Large intestine (tissue), 12 donors: ENCODE data around the gene CECR2. TPM values are rescaled to one million over a fixed set of nuclear protein-coding genes. Genes with fewer than 3 reads are reported as not detected.
A peak's percentile ranks its signal among the peaks of the same experiment; 100 is the strongest.

Source experiments
- DNase-seq, 2 donors: peaks; one replicate each; pipeline versions ENCODE4 v3.0.0 to v3.0.0-alpha.2; 2013
- H3K27ac ChIP-seq: one replicate; pipeline ENCODE4 v1.5.1; 2013; ENCODE audit warnings: low read length
- H3K27me3 ChIP-seq: 2 replicates; pipeline ENCODE4 v1.6.1; 2013; ENCODE audit warnings: low read length; ENCODE audit not compliant: control insufficient read depth, insufficient read depth
- H3K36me3 ChIP-seq: 2 replicates; pipeline ENCODE4 v1.6.1; 2013; ENCODE audit warnings: low read length; ENCODE audit not compliant: control insufficient read depth, insufficient read depth
- H3K4me1 ChIP-seq: one replicate; pipeline ENCODE4 v1.6.1; 2013; ENCODE audit warnings: low read length; ENCODE audit not compliant: control insufficient read depth, insufficient read depth
- H3K4me3 ChIP-seq: one replicate; pipeline ENCODE4 v1.5.1; 2013; ENCODE audit warnings: low read length
- H3K9me3 ChIP-seq: one replicate; pipeline ENCODE4 v1.6.1; 2013; ENCODE audit warnings: mild to moderate bottlenecking, low read depth, low read length, moderate library complexity; ENCODE audit not compliant: control insufficient read depth
- WGBS: methylation state at CpG from one replicate; pipeline ENCODE4 v1.1.5; 2013; ENCODE audit warnings: low lambda C conversion rate; ENCODE audit not compliant: insufficient coverage; 5-methylcytosine and 5-hydroxymethylcytosine counted together
- long read RNA-seq, 11 donors: transcript quantifications; one replicate each; lab custom pipeline, GENCODE V29; 2026
- polyA plus RNA-seq: library from polyadenylated mRNA; unstranded; fragments of 120-200 nt; gene quantifications from one replicate; pipeline ENCODE4 v1.2.1, GENCODE V29; 2013

CECR2 gene
- polyA plus RNA-seq, result 1.7 TPM
- long read RNA-seq, donor 1, result 0 reads
- long read RNA-seq, donor 2, result 0 reads
- long read RNA-seq, donor 3, result 0 reads
- long read RNA-seq, donor 4, result 0 reads
- long read RNA-seq, donor 5, result 0 reads
- long read RNA-seq, donor 6, result 0 reads
- long read RNA-seq, donor 7, result 0 reads
- long read RNA-seq, donor 8, result 0 reads
- long read RNA-seq, donor 9, result 0 reads
- long read RNA-seq, donor 10, result 0 reads
- long read RNA-seq, donor 11, result 0 reads

DNA sequence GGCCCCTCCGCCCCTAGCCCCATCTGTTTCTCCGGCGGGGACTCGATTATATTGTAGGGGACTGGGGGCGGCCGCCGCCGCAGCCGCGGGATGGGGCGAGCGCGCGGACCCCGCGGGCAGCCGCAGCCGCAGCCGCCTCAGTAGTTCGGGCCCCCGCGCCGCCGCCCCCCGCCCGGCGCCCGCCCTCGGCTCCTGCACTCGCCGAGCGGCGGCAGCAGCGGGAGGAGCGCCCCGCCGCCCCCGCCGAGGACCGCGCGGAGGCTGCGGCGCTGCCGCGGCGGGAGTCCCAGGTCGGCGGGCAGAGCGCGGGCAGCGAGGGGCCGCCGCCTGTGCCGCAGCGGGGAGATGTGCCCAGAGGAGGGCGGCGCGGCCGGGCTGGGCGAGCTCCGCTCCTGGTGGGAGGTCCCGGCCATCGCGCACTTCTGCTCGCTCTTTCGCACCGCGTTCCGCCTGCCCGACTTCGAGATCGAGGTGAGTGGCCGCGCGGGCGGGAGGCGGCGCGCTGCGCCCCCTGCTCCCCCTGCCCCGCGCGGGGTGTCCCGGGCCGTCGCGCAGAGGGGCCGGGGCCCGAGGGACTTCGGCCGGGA lies at the start of gene CECR2:
CECR2 (plus strand) TSS at position 22 of the 587 bp plus-strand sequence; CDS start at position 346, 324 bp downstream.
- H3K27ac ChIP-seq, result peak within 1 kb of the TSS; percentile 17
- no peaks in the 10 kb centered on the region for H3K36me3 ChIP-seq
- WGBS, result no CpG with 5 or more reads among the region's 92 CpGs
- DNase-seq, result peak; percentile 9 to 39
- H3K4me1 ChIP-seq, result peaks cover 3% of the 10 kb centered on the region
- H3K27me3 ChIP-seq, result peaks cover 53% of the 10 kb centered on the region
- peak within 1 kb of the TSS; percentile 39 for H3K4me3 ChIP-seq
- no peaks in the 10 kb centered on the region for H3K9me3 ChIP-seq

DNA sequence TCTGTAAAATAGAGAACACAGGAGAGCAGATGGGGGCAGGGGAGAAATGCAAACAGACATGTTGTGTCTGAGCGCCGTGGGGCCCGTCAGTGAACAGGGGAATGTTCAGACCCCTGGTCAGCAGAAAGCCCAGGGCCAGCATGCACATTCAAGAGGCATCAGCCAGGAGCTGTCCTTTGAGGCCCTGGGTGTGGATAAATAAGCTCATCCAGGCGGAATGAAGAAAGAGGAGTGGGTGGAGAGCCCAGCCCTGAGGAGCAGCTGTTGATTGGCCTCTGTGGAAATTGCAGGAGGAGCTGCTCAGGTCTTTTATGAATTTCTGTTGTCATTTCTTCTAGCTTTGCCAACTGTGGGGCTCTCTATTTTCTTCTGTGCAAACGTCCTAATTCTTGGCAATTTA lies 49.7 kb upstream of the CECR2 start:
- H3K27me3 ChIP-seq, result no peaks in the 10 kb centered on the region
- no peaks in the 10 kb centered on the region for H3K9me3 ChIP-seq
- no peak overlapping the region for H3K27ac ChIP-seq
- H3K4me3 ChIP-seq, result no peak overlapping the region
- DNase-seq, result no peak
- no peaks in the 10 kb centered on the region for H3K4me1 ChIP-seq
- WGBS, result 20% methylated on average over 1 of the region's 5 CpGs
- H3K36me3 ChIP-seq, result no peaks in the 10 kb centered on the region

DNA sequence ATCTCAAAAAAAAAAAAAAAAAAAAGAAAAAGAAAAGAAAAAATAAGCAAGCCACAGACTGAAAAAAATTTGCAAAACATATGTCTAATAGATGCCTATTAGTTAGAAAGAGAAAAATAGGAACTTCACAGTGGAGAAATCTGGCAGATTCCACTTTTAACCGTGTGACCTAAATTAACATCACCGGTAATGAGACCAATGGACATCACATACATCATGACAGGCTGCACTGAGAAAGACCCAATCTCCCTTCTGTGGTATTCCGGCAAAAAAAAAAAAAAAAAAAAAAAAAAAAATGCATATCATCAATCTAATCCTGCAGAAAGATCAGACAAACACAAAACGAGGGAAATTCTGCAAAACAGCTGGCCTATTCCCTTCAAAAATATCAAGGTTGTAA lies 46.7 kb upstream of the CECR2 start:
- no peaks in the 10 kb centered on the region for H3K9me3 ChIP-seq
- no peaks in the 10 kb centered on the region for H3K27me3 ChIP-seq
- H3K4me3 ChIP-seq, result no peak overlapping the region
- H3K27ac ChIP-seq, result no peak overlapping the region
- no peaks in the 10 kb centered on the region for H3K4me1 ChIP-seq
- WGBS, result no CpG with 5 or more reads among the region's 4 CpGs
- H3K36me3 ChIP-seq, result no peaks in the 10 kb centered on the region
- DNase-seq, result no peak

DNA sequence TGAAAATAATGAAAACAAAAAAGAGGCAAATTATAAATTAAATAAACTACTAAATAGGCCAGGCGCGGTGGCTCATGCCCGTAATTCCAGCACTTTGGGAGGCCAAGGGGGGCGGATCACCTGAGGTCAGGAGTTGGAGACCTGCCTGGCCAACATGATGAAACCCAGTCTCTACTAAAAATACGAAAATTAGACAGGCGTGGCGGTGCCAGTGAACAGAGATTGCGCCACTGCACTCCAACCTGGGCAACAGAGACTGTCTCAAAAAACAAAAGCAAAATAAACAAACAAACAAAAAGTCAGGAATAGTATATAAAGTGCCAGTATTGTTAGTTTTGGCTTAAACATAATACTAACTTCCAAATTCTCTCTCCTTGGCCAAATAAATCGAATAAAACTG lies 37.6 kb upstream of the CECR2 start:
- Histone ChIP-seq H3K36me3 (no peaks in the 10 kb centered on the region), H3K27ac (no peak overlapping the region), H3K4me1 (no peaks in the 10 kb centered on the region), H3K9me3 (no peaks in the 10 kb centered on the region), H3K27me3 (no peaks in the 10 kb centered on the region), H3K4me3 (no peak overlapping the region)
- no CpG with 5 or more reads among the region's 9 CpGs for WGBS
- no peak for DNase-seq

DNA sequence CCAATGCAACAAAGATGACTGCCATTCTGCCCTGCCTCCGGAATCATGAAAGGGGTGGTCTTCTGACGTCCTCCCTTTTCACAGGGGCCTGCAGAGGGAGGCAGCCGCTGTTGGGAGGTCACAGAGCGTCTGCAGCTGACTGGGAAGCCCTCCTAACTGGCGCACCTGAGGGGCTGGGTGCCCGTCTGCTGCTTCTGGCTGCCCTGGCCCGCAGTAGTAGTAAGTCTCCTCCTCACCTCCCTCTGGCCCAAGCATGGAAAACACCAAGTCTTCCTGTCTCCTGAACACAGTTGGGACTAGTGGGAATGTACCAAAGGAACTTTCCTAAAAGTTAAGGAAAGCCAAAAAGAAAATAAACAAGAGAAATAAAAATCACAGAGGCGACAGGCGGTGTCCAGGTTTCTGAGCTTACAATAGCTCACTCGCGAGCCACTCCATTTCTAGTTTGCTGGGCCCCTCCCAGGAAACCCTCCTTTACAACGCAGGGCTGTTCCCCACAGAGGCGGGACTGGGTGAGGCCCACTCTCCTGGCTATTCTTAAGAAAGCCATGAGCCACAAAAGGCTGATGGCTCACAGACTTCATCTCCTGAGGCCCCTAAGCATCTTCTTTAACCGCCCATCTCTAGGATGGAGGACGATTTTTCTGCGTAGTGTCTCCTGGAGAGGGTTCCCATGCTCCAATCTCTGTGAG lies 37.0 kb upstream of the CECR2 start:
- Histone ChIP-seq H3K27ac (no peak overlapping the region), H3K4me3 (no peak overlapping the region), H3K36me3 (no peaks in the 10 kb centered on the region), H3K27me3 (no peaks in the 10 kb centered on the region), H3K4me1 (no peaks in the 10 kb centered on the region), H3K9me3 (no peaks in the 10 kb centered on the region)
- DNase-seq, result no peak
- WGBS, result no CpG with 5 or more reads among the region's 16 CpGs

DNA sequence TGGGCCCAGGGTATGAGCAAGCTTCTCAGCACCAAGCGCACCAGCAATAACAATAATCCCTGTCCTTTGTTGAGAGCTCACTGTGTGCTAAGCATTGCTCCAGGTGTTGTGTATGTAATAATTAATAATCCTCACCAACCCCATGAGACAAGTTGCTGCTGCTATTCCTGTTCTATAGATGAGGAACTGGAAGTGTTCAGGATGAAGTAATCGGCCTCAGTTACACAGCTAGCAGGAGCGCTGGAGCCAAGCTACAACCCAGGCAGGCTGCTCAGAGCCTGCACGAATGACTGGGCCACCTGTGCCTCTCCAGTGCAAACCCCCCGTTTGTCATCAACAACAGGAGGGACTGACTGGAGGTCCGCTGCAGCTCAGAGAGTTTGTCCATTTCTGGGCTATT lies 35.2 kb upstream of the CECR2 start:
- WGBS, result no CpG with 5 or more reads among the region's 6 CpGs
- Histone ChIP-seq H3K36me3 (no peaks in the 10 kb centered on the region), H3K27ac (no peak overlapping the region), H3K4me1 (no peaks in the 10 kb centered on the region), H3K27me3 (peaks cover 2% of the 10 kb centered on the region), H3K4me3 (no peak overlapping the region), H3K9me3 (no peaks in the 10 kb centered on the region)
- DNase-seq, result no peak

DNA sequence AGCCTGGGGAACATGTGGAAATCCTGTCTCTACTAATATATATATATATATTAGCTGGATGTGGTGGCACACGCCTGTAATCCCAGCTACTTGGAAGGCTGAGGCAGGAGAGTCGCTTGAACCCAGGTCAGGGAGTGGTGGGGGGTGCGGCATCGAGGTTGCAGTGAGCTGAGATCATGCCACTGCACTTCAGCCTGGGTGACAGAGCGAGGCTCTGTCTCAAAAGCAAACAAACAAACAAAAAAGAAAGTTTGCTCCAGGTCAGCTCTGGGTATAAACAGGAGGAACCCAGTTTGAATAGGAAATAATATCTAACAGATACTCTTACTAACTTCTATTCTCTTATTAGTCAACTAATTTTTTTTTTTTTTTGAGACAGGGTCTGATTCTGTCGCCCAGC lies 34.3 kb upstream of the CECR2 start:
- H3K4me1 ChIP-seq, result no peaks in the 10 kb centered on the region
- WGBS, result no CpG with 5 or more reads among the region's 6 CpGs
- H3K27ac ChIP-seq, result no peak overlapping the region
- no peaks in the 10 kb centered on the region for H3K9me3 ChIP-seq
- DNase-seq, result no peak
- no peak overlapping the region for H3K4me3 ChIP-seq
- peaks cover 2% of the 10 kb centered on the region for H3K27me3 ChIP-seq
- H3K36me3 ChIP-seq, result no peaks in the 10 kb centered on the region

DNA sequence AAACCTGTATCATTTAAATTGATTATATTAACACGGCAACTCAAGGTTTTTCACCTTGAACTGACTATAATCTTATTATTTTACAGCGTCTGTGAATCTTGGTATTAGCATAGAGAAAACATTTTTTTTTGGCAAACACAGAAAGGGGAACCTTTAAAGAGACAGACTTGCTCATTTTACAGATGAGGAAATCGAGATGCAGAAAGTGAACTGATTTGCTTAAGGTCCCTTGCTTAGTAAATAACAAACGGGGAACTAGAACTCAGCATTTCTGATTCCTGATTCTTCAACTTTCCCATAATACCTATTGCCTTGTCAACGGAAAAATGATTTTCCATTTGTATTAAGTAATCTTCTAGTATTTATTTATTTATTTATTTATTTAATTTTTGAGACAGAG lies 33.2 kb upstream of the CECR2 start:
- no peak for DNase-seq
- no peak overlapping the region for H3K27ac ChIP-seq
- no peaks in the 10 kb centered on the region for H3K36me3 ChIP-seq
- H3K9me3 ChIP-seq, result no peaks in the 10 kb centered on the region
- 82% methylated on average over 2 of the region's 5 CpGs for WGBS
- no peak overlapping the region for H3K4me3 ChIP-seq
- peaks cover 2% of the 10 kb centered on the region for H3K27me3 ChIP-seq
- H3K4me1 ChIP-seq, result no peaks in the 10 kb centered on the region

DNA sequence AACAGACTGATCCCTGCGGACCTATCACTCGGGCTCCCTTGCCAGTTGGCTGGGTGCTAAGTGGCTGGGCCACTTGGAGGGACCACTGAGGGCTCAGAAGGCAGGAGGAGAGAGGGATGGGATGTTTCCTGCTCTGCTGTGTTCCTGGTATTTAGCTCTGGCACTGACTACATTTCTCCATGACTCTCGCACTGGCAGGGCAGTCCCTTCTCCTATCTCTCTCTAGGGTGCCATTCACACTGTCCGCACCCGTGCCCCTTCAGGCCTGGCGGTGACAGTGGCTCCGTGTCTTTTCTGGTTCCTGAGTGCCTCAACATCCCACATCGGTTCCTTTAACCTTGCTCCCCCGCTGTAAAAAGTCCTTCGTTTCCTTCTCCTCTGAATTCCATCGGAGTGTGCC lies 31.6 kb upstream of the CECR2 start:
- no peak for DNase-seq

DNA sequence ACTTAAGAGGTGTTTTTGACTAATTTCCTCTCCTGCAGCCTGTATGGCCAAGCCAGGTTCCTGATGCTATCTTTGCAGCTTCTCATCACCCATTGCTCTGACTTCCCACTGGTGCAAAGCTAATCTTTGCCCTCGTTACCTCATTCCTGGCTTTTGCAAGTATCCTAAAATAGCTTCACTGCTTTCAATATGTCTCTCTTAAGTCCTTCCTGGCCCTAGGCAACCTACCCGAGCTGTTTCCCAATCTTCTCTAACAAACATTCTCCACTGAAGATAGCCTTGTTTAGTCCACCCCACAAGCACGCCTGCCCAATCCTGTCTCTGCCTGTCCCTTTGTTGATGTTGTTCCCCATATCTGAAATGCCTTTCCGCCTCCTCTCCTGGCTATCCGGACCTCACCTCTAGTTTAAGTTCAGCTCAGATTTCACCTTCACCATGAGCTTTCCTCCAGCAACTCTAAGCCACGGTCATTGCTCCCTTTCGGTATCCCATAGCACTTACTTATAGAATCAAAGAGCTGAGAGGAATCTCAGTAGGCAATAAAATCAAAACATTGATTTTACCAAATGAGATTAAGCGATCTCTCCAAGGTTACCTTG lies 30.1 kb upstream of the CECR2 start:
- no peak for DNase-seq
- no peaks in the 10 kb centered on the region for H3K36me3 ChIP-seq

More for the DNA sequence above, 31.6 kb upstream of the CECR2 start:
- Histone ChIP-seq H3K27me3 (peaks cover 2% of the 10 kb centered on the region), H3K27ac (no peak overlapping the region), H3K4me3 (no peak overlapping the region), H3K9me3 (no peaks in the 10 kb centered on the region), H3K4me1 (no peaks in the 10 kb centered on the region), H3K36me3 (no peaks in the 10 kb centered on the region)
- 83% methylated on average over 5 of the region's 11 CpGs for WGBS

More for the DNA sequence above, 30.1 kb upstream of the CECR2 start:
- WGBS, result 41% methylated on average over 3 of the region's 8 CpGs
- Histone ChIP-seq H3K9me3 (no peaks in the 10 kb centered on the region), H3K4me1 (no peaks in the 10 kb centered on the region), H3K27ac (no peak overlapping the region), H3K4me3 (no peak overlapping the region), H3K27me3 (peaks cover 2% of the 10 kb centered on the region)
